Esophagus squamous epithelium (tissue), 5 donors: ENCODE data around the gene TRABD2B. TPM values are rescaled to one million over a fixed set of nuclear protein-coding genes. Genes with fewer than 3 reads are reported as not detected.

Experiments
- DNase-seq: peaks from one replicate; lab custom pipeline; 2025; lab: John Stamatoyannopoulos, UW
- H3K27ac ChIP-seq, 4 donors: fragments of 200-600 bp; sonication (generic); one replicate each; pipeline ENCODE4 v1.5.1; 2016 to 2019; ENCODE audit warnings: mild to moderate bottlenecking in 1 of 4
- H3K27me3 ChIP-seq, 4 donors: fragments of 200-600 bp; sonication (generic); 1 replicate in 3 of 4; 2 replicates in 1 of 4; pipeline versions ENCODE4 v1.5.1 to v1.6.0; 2017 to 2021; ENCODE audit warnings: antibody characterized with exemption in 1 of 4
- H3K36me3 ChIP-seq, 3 donors: fragments of 200-600 bp; sonication (generic); one replicate each; pipeline ENCODE4 v1.5.1; 2016 to 2019
- H3K4me1 ChIP-seq, 3 donors: fragments of 200-600 bp; sonication (generic); one replicate each; pipeline ENCODE4 v1.5.1; 2017 to 2019
- H3K4me3 ChIP-seq, 4 donors: fragments of 200-600 bp; sonication (generic); 1 replicate in 3 of 4; 2 replicates in 1 of 4; pipeline ENCODE4 v1.5.1; 2016 to 2019; ENCODE audit warnings: mild to moderate bottlenecking in 2 of 4, moderate library complexity in 1 of 4
- H3K9me3 ChIP-seq, 3 donors: fragments of 200-600 bp; sonication (generic); one replicate each; pipeline ENCODE4 v1.5.1; 2016 to 2019
- CTCF ChIP-seq, 6 experiments: fragments of 450-650 bp in 4 of 6; fragments of 200-600 bp in 2 of 6; sonication (generic) in 2 of 6; IDR thresholded peaks; one replicate each; pipeline ENCODE4 v1.5.1; 2016 to 2019; ENCODE audit warnings: antibody characterized with exemption in 6 of 6, mild to moderate bottlenecking in 4 of 6, moderate library complexity in 4 of 6
- POLR2A ChIP-seq, 4 donors: fragments of 450-650 bp; IDR thresholded peaks; one replicate each; pipeline ENCODE4 v1.6.1; 2017; ENCODE audit warnings: antibody characterized with exemption in 4 of 4, mild to moderate bottlenecking in 4 of 4, moderate library complexity in 3 of 4
- WGBS, 2 donors: methylation state at CpG; one replicate each; pipeline ENCODE4 v1.1.5; 2018; 5-methylcytosine and 5-hydroxymethylcytosine counted together
- intact Hi-C: fragments of 100-400 bp; cut with DNase I; formaldehyde crosslinking; loops from one replicate; pipeline ENCODE4 v1.15.0; 2022
- total RNA-seq, 4 donors: library from RNA; depleted of rRNA; stranded (reverse); fragments of >200 nt; gene quantifications; one replicate each; pipeline ENCODE4 v1.1.0, GENCODE V29; 2016
- donor health status: DM: yes; HTN: yes; CAD: no.

Gene TRABD2B
- total RNA-seq, 4 donors from 2014 or later = 0.26 to 1.7 (median 0.50) TPM

DNA sequence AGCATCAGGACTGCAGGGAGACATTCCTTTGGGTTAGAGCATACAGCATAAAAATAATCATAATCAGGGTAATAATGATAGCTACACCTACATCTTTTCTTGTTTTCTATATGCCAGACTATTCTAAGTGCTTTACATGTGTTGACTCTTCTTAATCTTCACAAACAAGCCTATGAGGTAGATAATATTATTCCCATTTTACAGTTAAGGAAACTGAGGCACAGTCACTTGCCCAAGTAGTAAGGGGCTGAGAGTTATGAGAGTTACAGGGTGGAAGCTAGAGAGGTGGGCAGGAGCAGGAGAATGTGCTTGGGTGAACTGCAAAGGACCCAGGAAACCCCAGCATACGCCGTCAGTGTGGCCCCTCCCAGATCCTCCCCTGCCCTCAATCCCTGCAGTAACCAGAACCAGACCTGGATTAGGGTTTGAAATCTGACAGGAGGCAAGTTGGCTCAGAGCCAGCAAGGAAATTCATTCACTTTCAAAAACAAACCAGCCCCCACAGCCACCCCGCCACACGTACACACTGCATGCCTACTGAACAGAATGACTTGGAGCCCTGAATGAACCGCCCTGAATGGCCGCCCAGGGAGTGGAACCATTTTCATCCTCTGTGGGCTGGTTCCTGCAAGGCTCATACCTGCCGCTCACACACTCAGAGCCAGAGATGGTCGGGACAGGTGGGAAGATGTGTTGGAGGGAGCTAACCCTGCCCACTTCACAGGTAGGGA, 126.1 kb downstream of the TRABD2B start:
- intact Hi-C loops = no loop called here
- WGBS, 2 donors = 67 to 91% methylated on average over 4 to 6 of the region's 8 CpGs

GRCh38 chr1:47870480-47870879, 126.7 kb downstream of the TRABD2B start:
- WGBS, 2 donors = 69 to 83% methylated on average over 1 to 4 of the region's 4 CpGs
- no peaks in the 10 kb centered on the region for H3K36me3 ChIP-seq
- DNase-seq = no peak
- H3K9me3 ChIP-seq = no peaks in the 10 kb centered on the region
- H3K4me3 ChIP-seq = no peak overlapping the region
- intact Hi-C loops = no loop called here
- no peak overlapping the region for H3K27ac ChIP-seq
- peaks cover 0 to 28% (median 11%) of the 10 kb centered on the region in 3 donors for H3K4me1 ChIP-seq
- TF ChIP-seq POLR2A (IDR thresholded peaks at IDR 0.05) = no peak
- no peak for TF ChIP-seq CTCF (IDR thresholded peaks at IDR 0.05)
- peaks cover 0 to 3% (median 0%) of the 10 kb centered on the region in 4 donors for H3K27me3 ChIP-seq

More for the DNA sequence above, 126.1 kb downstream of the TRABD2B start:
- peaks cover 0 to 3% (median 0%) of the 10 kb centered on the region in 4 donors for H3K27me3 ChIP-seq
- no peak for TF ChIP-seq CTCF (IDR thresholded peaks at IDR 0.05)
- TF ChIP-seq POLR2A (IDR thresholded peaks at IDR 0.05) = no peak
- H3K36me3 ChIP-seq = no peaks in the 10 kb centered on the region
- H3K27ac ChIP-seq = no peak overlapping the region
- peaks cover 0 to 28% (median 16%) of the 10 kb centered on the region in 3 donors for H3K4me1 ChIP-seq
- H3K9me3 ChIP-seq = no peaks in the 10 kb centered on the region
- DNase-seq = no peak
- no peak overlapping the region for H3K4me3 ChIP-seq

DNA sequence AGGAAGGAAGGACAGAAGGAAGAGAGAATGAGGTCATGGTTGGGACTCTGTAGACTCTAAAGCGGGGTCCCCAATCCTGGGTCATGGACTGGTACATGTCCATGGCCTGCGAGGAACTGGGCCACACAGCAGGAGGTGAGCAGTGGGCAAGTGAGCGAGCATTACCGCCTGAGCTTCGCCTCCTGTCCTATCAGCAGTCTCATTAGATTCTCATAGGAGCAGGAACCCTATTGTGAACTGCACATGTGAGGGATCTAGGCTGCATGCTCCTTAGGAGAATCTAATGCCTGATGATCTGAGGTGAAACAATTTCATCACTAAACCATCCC, 128.9 kb downstream of the TRABD2B start:
- intact Hi-C loops = no loop called here
- Histone ChIP-seq H3K4me1 (peaks cover 0 to 20% (median 11%) of the 10 kb centered on the region in 3 donors), H3K36me3 (no peaks in the 10 kb centered on the region), H3K4me3 (no peak overlapping the region), H3K27ac (peak overlapping the region in 1 of 4 donors; percentile 15), H3K27me3 (peaks cover 0 to 3% (median 0%) of the 10 kb centered on the region in 4 donors), H3K9me3 (no peaks in the 10 kb centered on the region)
- 86 to 92% methylated on average over 5 of the region's 5 CpGs for WGBS, 2 donors
- no peak for TF ChIP-seq CTCF (IDR thresholded peaks at IDR 0.05)
- no peak for DNase-seq

- TF ChIP-seq POLR2A (IDR thresholded peaks at IDR 0.05) (no peak), CTCF (IDR thresholded peaks at IDR 0.05) (no peak)
- H3K9me3 ChIP-seq = no peaks in the 10 kb centered on the region
- intact Hi-C loops = no loop called here
- 50 to 65% methylated on average over 8 of the region's 8 CpGs for WGBS, 2 donors
- peaks cover 0 to 20% (median 11%) of the 10 kb centered on the region in 3 donors for H3K4me1 ChIP-seq
- H3K4me3 ChIP-seq = no peak overlapping the region
- no peaks in the 10 kb centered on the region for H3K36me3 ChIP-seq
- H3K27ac ChIP-seq = peak overlapping the region in 1 of 4 donors; percentile 15
- DNase-seq = no peak
- peaks cover 0 to 3% (median 0%) of the 10 kb centered on the region in 4 donors for H3K27me3 ChIP-seq
These were observed 129.5 kb downstream of the TRABD2B start for GRCh38 chr1:47867438-47868347.
